HUES64 (cell line): Measurements from ENCODE around the gene TSC2.

Experiments used
- H3K27ac ChIP-seq: 2 replicates; pipeline ENCODE4 v1.7.0; 2013; ENCODE audit warnings: low read depth, low read length, inconsistent platforms
- H3K27me3 ChIP-seq: 2 replicates; pipeline ENCODE4 v1.6.1; 2013; ENCODE audit warnings: mild to moderate bottlenecking, low read length; ENCODE audit not compliant: insufficient read depth
- H3K36me3 ChIP-seq: 2 replicates; pipeline ENCODE4 v1.6.1; 2013; ENCODE audit warnings: mild to moderate bottlenecking, low read length; ENCODE audit not compliant: insufficient read depth
- H3K4me1 ChIP-seq: 2 replicates; pipeline ENCODE4 v1.6.1; 2013; ENCODE audit warnings: mild to moderate bottlenecking, low read length, moderate library complexity; ENCODE audit not compliant: insufficient read depth
- H3K4me3 ChIP-seq: 2 replicates; pipeline ENCODE4 v1.5.1; 2013; ENCODE audit warnings: mild to moderate bottlenecking, low read length, moderate library complexity
- H3K9ac ChIP-seq: 2 replicates; pipeline ENCODE4 v1.6.1; 2013; ENCODE audit warnings: mild to moderate bottlenecking, low read depth, low read length
- H3K9me3 ChIP-seq: 2 replicates; pipeline ENCODE4 v1.6.1; 2013; ENCODE audit warnings: low read depth, low read length; ENCODE audit not compliant: insufficient read depth
- WGBS: fragments of 150-250, 120-280 bp; methylation state at CpG from one replicate; pipeline ENCODE4 v1.1.7; 2013; ENCODE audit warnings: missing lambda C conversion rate; 5-methylcytosine and 5-hydroxymethylcytosine counted together

TSC2 gene

DNA sequence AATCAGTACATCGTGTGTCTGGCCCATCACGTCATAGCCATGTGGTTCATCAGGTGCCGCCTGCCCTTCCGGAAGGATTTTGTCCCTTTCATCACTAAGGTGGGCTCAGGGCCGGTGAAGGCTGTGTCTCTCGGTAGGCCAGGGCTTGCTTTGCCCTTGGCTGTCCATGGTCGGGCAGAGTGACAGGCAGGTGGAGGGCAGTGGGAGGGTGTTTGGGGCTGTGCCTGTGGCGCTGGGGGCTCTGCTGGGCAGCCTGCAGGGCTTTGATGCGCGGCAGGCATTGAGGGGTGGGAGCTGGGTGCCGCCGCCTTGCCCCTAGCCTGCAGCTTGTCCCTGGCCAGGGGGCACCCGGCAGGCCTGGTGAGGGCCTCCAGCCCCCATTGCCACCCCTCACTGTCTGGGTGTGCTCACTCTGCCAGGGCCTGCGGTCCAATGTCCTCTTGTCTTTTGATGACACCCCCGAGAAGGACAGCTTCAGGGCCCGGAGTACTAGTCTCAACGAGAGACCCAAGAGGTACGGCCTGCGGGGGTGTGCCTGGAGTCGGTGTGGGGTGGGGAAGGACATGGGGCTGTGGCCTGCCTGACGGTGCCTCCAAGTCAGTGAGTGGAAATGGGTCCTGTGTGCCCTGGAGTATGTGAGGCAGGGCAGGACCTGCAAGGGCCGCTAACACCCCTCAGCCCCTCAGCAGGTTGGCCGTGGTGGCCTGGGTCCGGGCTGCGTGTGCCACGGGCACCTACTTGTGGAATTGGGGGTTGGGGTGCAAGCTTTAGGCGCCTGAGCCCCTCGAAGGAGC, 28.5 kb downstream of the TSC2 start:
- WGBS: 93% methylated on average over 28 of the region's 28 CpGs
- no peak overlapping the region for H3K9ac ChIP-seq
- H3K27ac ChIP-seq: no peak overlapping the region
- H3K9me3 ChIP-seq: no peaks in the 10 kb centered on the region
- no peak overlapping the region for H3K4me3 ChIP-seq
- H3K36me3 ChIP-seq: peaks cover 43% of the 10 kb centered on the region
- no peaks in the 10 kb centered on the region for H3K27me3 ChIP-seq
- no peaks in the 10 kb centered on the region for H3K4me1 ChIP-seq

DNA sequence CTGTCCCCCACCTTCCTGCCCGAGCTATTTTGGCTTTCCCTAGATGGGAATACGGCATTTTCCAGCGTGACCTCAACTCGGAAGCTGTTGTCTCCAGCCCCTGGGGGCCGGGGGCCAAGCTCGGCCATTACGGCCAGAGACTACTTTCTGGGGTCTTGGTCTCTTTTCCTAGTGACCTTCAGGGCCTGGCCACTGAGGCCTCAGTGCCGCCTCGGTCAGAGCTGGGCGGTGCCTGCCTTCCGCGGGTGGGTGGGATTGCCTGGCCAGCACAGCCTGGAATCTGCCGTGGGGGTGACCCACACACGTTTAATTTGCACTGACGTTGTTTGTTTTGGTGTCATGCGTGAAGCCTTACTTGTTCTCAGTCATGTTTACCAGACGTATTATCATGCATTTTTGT, 29.2 kb downstream of the TSC2 start:
- H3K27ac ChIP-seq: no peak overlapping the region
- no peaks in the 10 kb centered on the region for H3K27me3 ChIP-seq
- peaks cover 45% of the 10 kb centered on the region for H3K36me3 ChIP-seq
- H3K9ac ChIP-seq: no peak overlapping the region
- H3K4me1 ChIP-seq: no peaks in the 10 kb centered on the region
- H3K9me3 ChIP-seq: no peaks in the 10 kb centered on the region
- WGBS: 94% methylated on average over 17 of the region's 17 CpGs
- no peak overlapping the region for H3K4me3 ChIP-seq

DNA sequence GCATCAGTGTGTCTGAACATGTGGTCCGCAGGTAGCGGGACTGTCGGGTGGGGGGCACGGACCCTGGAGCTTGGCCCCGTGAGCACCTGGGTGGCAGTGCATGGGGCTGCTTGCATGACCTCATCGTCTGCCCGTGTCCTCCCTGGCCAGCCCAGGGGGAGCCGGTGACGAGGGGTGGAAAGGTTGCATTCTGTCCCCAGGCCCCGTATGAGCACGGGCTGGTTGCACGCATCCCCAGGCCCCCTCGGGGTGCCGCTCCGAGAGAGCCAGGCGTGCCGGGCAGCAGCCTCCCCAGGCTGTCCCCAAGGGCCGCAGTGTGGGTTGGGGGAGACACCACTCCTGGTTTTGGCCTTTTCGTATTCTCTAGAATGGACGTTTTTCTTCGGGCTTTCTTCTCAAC, 29.9 kb downstream of the TSC2 start:
- Histone ChIP-seq H3K36me3 (peaks cover 47% of the 10 kb centered on the region), H3K4me3 (no peak overlapping the region), H3K4me1 (no peaks in the 10 kb centered on the region), H3K9me3 (no peaks in the 10 kb centered on the region), H3K27ac (no peak overlapping the region), H3K9ac (no peak overlapping the region), H3K27me3 (no peaks in the 10 kb centered on the region)
- 97% methylated on average over 21 of the region's 21 CpGs for whole genome bisulfite sequencing

DNA sequence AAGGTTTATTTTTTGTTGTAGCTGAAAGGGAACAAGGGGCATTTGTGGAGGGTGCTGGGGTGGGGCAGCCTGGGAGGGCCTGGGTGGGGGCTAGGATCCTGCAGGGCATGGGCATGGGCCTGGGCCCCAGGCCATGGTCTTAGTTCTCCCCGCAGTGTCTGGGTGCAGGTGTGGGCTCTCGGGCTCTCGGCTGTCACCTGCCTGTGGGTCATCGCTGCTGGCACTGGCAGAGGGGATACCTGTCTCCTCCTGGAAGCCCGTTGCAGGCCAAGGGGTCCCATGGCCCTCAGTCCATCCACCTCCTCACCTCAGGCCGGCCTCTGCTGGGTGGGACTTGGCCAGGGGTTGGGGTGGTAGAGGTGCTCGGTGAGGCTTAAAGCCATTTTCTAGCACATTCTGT, 30.3 kb downstream of the TSC2 start:
- 97% methylated on average over 5 of the region's 7 CpGs for WGBS
- H3K9ac ChIP-seq: no peak overlapping the region
- no peak overlapping the region for H3K4me3 ChIP-seq
- no peak overlapping the region for H3K27ac ChIP-seq
- no peaks in the 10 kb centered on the region for H3K4me1 ChIP-seq
- H3K36me3 ChIP-seq: peaks cover 43% of the 10 kb centered on the region
- H3K27me3 ChIP-seq: no peaks in the 10 kb centered on the region
- H3K9me3 ChIP-seq: no peaks in the 10 kb centered on the region

DNA sequence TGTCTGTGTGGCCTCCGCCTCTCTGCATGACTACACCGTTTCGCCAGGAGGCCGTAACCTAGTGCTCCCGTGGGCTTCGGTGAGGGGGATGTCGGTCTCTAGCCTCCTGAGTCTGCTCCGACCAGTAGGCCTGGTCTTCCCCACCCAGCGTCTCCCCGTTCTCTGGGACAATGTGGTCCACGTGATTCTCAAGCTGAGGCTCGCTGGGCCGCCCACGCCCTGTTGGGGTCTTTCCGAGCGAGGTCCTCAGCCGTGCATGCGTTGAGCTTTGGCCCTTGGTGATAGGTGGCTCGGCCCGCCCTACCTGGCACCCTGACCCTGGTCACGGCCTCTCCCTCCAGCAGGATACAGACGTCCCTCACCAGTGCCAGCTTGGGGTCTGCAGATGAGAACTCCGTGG, 30.9 kb downstream of the TSC2 start:
- Histone ChIP-seq H3K4me1 (no peaks in the 10 kb centered on the region), H3K27ac (no peak overlapping the region), H3K4me3 (no peak overlapping the region), H3K9me3 (no peaks in the 10 kb centered on the region), H3K27me3 (no peaks in the 10 kb centered on the region), H3K9ac (no peak overlapping the region), H3K36me3 (peaks cover 39% of the 10 kb centered on the region)
- 97% methylated on average over 23 of the region's 23 CpGs for WGBS

DNA sequence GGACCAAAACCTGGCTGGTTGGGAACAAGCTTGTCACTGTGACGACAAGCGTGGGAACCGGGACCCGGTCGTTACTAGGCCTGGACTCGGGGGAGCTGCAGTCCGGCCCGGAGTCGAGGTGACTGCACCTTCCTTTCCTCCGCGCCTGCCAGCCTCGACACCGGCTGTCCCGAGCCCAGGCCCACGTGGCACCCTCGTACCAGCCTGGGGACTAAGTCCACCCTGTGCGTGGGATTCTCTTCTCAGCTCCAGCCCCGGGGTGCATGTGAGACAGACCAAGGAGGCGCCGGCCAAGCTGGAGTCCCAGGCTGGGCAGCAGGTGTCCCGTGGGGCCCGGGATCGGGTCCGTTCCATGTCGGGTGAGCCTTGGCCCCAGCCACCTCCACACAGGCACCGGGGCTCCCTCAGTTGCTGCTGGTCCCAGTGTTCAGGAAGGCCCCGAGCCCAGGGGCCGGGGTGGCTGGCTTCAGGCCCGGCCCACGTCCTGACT, 31.6 kb downstream of the TSC2 start:
- Histone ChIP-seq H3K4me3 (no peak overlapping the region), H3K4me1 (no peaks in the 10 kb centered on the region), H3K36me3 (peaks cover 37% of the 10 kb centered on the region), H3K9ac (no peak overlapping the region), H3K27me3 (no peaks in the 10 kb centered on the region), H3K27ac (no peak overlapping the region), H3K9me3 (no peaks in the 10 kb centered on the region)
- WGBS: 95% methylated on average over 30 of the region's 30 CpGs

DNA sequence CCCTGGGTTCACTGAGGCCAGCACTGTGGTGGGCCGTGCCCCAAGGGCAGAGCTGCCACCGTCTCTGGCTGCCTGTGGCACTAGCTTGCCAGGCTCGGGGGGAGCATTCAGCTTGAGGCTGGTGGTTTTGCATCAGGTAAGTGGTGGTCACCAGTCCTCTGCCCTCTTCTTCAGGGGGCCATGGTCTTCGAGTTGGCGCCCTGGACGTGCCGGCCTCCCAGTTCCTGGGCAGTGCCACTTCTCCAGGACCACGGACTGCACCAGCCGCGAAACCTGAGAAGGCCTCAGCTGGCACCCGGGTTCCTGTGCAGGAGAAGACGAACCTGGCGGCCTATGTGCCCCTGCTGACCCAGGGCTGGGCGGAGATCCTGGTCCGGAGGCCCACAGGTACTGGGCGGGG, 32.2 kb downstream of the TSC2 start:
- H3K27me3 ChIP-seq: no peaks in the 10 kb centered on the region
- no peaks in the 10 kb centered on the region for H3K9me3 ChIP-seq
- H3K4me3 ChIP-seq: no peak overlapping the region
- H3K36me3 ChIP-seq: peaks cover 33% of the 10 kb centered on the region
- H3K27ac ChIP-seq: no peak overlapping the region
- 95% methylated on average over 16 of the region's 16 CpGs for WGBS
- no peak overlapping the region for H3K9ac ChIP-seq
- H3K4me1 ChIP-seq: no peaks in the 10 kb centered on the region

DNA sequence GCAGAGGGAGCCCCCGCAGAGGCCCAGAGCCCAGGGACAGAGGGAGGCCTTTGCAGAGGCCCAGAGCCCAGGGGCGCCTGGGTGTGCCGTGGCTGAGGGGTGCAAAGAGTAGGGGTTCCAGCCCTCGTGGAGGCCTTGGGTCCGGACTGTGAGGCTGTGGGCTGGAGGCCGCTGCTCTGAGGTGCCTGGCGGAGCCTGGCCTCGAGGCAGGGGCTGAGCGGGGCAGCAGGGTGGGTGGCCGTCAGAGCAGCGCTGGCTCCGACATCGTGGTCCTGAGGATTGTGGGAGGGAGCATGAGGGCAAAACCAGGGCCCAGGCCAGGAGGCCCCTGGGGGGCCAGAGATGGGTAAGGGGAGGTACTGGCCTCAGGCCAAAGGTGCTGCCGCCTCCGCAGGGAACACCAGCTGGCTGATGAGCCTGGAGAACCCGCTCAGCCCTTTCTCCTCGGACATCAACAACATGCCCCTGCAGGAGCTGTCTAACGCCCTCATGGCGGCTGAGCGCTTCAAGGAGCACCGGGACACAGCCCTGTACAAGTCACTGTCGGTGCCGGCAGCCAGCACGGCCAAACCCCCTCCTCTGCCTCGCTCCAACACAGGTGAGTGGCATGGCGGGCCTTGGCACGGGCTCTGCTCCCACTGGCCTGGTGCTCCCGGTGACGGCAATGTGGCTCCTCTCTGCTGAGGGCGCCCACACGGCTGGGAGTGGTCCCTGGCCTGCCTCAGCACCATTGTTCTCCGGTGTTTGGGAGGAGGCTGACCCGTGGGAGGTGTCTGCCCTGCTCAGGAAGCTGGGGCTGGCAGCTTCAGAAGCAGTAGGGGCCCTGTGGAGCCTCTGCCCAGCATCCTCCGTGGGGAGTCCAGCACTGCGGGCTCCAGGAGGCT, 33.7 kb downstream of the TSC2 start:
- WGBS: 94% methylated on average over 35 of the region's 35 CpGs
- Histone ChIP-seq H3K27me3 (no peaks in the 10 kb centered on the region), H3K4me1 (no peaks in the 10 kb centered on the region), H3K4me3 (no peak overlapping the region), H3K9ac (no peak overlapping the region), H3K9me3 (no peaks in the 10 kb centered on the region), H3K36me3 (peaks cover 39% of the 10 kb centered on the region), H3K27ac (no peak overlapping the region)

DNA sequence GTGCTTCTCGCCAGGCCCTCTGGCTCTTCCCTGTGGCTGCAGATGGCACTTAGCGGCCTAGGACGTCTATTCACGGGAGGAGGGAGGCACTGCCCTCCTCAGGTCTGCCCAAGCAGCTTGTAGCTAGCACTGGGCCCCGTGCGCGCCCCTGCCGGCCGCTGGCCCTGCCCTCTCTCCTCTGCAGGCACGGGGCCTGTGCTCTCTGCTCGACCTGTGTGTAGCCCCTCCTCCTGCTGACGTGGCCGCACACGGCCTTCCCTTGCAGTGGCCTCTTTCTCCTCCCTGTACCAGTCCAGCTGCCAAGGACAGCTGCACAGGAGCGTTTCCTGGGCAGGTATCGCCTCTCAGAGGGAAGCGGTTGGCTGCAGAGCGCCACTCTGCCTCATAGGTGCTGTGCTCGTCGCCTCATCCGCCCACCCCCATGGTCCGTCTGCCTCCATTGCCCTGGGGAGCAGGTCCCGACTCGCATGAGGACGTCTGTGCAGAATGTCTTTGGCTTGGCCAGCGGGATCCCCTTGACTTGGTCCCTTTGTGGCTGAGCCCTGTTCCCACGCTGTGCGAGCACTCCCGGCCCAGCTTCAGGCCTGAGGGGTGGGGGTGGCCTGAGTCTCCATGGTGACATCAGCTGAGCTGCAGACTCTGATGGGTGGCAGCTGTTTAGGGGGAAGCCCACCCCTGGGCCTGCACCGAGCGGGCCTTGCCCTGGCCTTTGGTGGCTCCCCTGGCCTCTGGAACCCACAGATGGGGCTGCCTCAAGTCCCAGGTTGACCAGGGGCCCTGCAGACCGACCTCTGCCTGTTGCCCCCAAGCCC, 34.6 kb downstream of the TSC2 start:
- H3K4me3 ChIP-seq: no peak overlapping the region
- H3K9ac ChIP-seq: no peak overlapping the region
- H3K36me3 ChIP-seq: peaks cover 44% of the 10 kb centered on the region
- H3K9me3 ChIP-seq: no peaks in the 10 kb centered on the region
- H3K4me1 ChIP-seq: no peaks in the 10 kb centered on the region
- no peak overlapping the region for H3K27ac ChIP-seq
- 94% methylated on average over 32 of the region's 32 CpGs for WGBS
- no peaks in the 10 kb centered on the region for H3K27me3 ChIP-seq

DNA sequence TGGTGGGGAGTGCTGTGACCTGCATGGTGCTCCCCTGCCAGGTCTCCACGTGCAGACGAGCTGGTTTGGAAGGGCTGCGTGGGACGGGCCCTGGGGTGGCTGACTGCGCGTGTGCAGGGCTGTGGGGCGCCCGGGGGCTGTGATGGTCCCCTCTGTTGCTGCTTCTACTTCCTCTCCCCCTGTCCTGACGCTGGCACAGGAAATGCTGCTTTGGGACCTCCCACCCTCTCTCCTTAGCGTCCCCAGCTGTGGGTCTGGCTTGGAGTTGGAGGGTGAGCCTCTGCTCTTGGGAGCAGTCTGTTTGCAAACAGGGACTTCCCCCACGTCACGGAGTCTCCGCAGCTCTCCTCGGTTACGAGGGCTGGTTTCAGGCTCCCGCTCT, 35.2 kb downstream of the TSC2 start:
- Histone ChIP-seq H3K4me1 (no peaks in the 10 kb centered on the region), H3K9me3 (no peaks in the 10 kb centered on the region), H3K27ac (no peak overlapping the region), H3K27me3 (no peaks in the 10 kb centered on the region), H3K36me3 (peaks cover 49% of the 10 kb centered on the region), H3K9ac (no peak overlapping the region), H3K4me3 (no peak overlapping the region)
- 93% methylated on average over 16 of the region's 16 CpGs for WGBS

DNA sequence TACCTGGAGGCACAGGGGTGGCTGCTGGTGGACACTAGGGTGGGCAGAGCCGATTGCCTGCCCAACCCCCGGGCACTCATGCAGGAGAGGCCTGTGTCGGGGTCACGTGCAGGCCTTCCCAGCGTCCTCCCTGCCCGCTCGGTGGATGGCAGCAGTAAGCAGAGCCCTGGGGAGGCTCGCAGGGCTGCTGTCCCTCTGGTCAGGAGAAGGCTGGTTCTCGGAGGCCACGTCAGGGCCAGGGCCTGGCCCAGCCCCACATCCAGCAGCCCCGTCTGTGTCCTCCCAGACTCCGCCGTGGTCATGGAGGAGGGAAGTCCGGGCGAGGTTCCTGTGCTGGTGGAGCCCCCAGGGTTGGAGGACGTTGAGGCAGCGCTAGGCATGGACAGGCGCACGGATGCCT, 35.6 kb downstream of the TSC2 start:
- no peaks in the 10 kb centered on the region for H3K27me3 ChIP-seq
- H3K4me1 ChIP-seq: no peaks in the 10 kb centered on the region
- 95% methylated on average over 19 of the region's 19 CpGs for WGBS
- H3K27ac ChIP-seq: no peak overlapping the region
- no peaks in the 10 kb centered on the region for H3K9me3 ChIP-seq
- H3K4me3 ChIP-seq: no peak overlapping the region
- no peak overlapping the region for H3K9ac ChIP-seq
- peaks cover 52% of the 10 kb centered on the region for H3K36me3 ChIP-seq
